ENCODE measurements around the gene MMP20.

MMP20 gene

DNA sequence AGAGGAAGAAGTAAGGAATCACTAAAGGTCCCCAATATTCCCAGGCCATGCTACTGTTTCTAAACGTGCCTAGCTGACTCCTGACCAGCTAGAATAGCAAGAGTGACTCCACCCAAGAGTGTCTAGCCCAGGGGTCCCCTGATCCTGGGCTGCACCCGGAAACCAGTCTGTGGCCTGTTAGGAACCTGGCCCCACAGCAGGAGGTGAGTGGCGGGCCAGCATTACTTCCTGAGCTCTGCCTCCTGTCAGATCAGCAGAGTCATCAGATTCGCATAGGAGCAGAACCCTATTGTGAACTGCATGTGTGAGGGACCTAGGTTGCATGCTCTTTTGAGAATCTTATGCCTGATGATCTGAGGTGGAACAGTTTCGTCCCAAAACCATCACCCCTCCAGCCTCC is 2.0 kb downstream of the MMP20 start:
- Histone ChIP-seq H3K4me3 (ENCODE audit: low read length) (no peak overlapping the region), H3K27me3 (ENCODE audit: control insufficient read depth, insufficient read depth, low read length) (no peaks in the 10 kb centered on the region), H3K27ac (ENCODE audit: low read length) (no peak overlapping the region), H3K36me3 (ENCODE audit: control insufficient read depth, insufficient read depth, low read length) (no peaks in the 10 kb centered on the region; the same call in 1 of the 2 replicates), H3K4me1 (ENCODE audit: control insufficient read depth, insufficient read depth, low read length) (no peaks in the 10 kb centered on the region), H3K9me3 (ENCODE audit: control insufficient read depth, insufficient read depth, low read length) (no peaks in the 10 kb centered on the region)
- WGBS (ENCODE audit: insufficient coverage, insufficient read length): no CpG with 5 or more reads among the region's 5 CpGs
- no peak for DNase-seq (ENCODE audit: low read depth, low spot score)

DNA sequence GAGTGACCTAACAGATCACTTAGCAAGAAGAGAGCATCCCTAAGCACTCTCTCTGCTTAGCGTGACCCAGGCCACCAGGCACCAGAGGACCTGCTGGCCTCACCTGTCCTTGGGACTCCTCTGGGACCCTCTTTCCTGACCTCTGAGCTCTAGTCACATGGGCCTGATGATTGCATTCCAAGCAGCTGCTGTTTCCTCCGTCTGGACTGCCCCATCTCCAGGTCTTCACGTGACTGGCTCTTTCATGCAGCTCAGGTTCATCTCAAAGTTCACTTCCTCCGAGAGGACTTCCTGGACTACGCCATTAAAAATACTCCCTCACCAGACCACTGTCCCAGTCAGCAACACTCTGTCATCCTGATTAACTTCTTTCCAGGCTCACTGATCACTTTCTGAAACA is 2.9 kb downstream of the MMP20 start:
- Histone ChIP-seq H3K27me3 (ENCODE audit: control insufficient read depth, insufficient read depth, low read length) (no peaks in the 10 kb centered on the region), H3K9me3 (ENCODE audit: control insufficient read depth, insufficient read depth, low read length) (no peaks in the 10 kb centered on the region), H3K4me1 (ENCODE audit: control insufficient read depth, insufficient read depth, low read length) (no peaks in the 10 kb centered on the region), H3K27ac (ENCODE audit: low read length) (no peak overlapping the region), H3K4me3 (ENCODE audit: low read length) (no peak overlapping the region), H3K36me3 (ENCODE audit: control insufficient read depth, insufficient read depth, low read length) (no peaks in the 10 kb centered on the region; the same call in 1 of the 2 replicates)
- WGBS (ENCODE audit: insufficient coverage, insufficient read length): no CpG with 5 or more reads among the region's 5 CpGs
- DNase-seq (ENCODE audit: low read depth, low spot score): no peak

DNA sequence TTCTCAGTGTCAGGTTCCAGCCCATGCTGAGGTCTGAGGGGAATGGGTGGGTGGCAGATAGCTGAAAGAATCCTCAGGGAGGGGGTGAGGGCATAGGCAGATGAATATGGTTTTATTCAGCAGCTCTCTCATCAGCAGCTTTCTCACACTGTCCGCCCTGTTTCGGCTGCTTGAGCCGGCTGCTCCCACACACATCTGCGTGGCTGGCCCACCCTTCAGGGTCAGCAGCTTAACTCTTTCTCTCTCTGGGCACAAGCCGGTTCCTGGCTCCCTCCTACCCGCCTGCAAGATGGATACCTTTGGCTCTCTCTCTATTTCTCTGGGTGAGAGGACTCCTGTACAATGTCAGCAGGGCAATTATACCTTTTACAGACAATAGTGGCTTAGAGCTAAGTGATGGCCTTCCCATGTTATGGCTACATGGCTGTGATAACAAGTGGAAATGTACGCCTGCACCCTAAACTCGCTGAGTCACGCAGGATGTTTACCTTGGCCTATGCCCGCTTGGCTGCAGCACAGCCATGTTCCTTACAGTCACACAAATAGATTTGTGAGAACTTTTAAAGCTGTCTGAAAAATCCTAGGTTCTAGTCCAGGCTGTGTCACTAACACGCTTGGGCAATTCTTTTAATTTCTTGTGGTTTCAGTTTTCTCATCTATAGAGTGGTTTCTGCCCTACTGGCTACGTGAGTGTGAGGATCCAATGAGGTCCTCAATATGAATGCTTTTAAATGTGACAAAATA is 4.1 kb downstream of the MMP20 start:
- Histone ChIP-seq H3K4me1 (ENCODE audit: control insufficient read depth, insufficient read depth, low read length) (no peaks in the 10 kb centered on the region), H3K9me3 (ENCODE audit: control insufficient read depth, insufficient read depth, low read length) (no peaks in the 10 kb centered on the region), H3K27me3 (ENCODE audit: control insufficient read depth, insufficient read depth, low read length) (no peaks in the 10 kb centered on the region), H3K36me3 (ENCODE audit: control insufficient read depth, insufficient read depth, low read length) (no peaks in the 10 kb centered on the region; the same call in 1 of the 2 replicates), H3K27ac (ENCODE audit: low read length) (no peak overlapping the region), H3K4me3 (ENCODE audit: low read length) (no peak overlapping the region)
- DNase-seq (ENCODE audit: low read depth, low spot score): no peak
- no CpG with 5 or more reads among the region's 12 CpGs for WGBS (ENCODE audit: insufficient coverage, insufficient read length)

DNA sequence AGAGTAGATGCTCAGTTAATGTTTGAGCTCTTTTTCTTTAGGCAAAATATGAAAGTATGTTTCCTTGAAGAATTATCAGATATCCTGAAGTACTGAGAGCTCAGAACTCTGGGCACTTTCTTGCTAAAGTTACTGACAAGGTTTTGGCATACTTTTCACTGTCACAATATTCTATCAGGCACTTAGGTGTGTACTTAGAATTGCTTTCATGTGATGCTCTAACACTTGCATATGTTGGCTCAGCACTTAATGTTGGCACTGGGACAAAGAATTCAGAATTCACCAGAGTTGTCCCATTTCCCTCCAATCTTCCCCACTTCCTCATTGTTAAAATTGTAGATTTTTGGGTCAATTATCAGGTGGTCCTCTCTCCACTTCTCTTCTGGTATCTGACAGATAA is 5.0 kb downstream of the MMP20 start:
- Histone ChIP-seq H3K4me3 (ENCODE audit: low read length) (no peak overlapping the region), H3K9me3 (ENCODE audit: control insufficient read depth, insufficient read depth, low read length) (no peaks in the 10 kb centered on the region), H3K27me3 (ENCODE audit: control insufficient read depth, insufficient read depth, low read length) (no peaks in the 10 kb centered on the region), H3K27ac (ENCODE audit: low read length) (no peak overlapping the region), H3K4me1 (ENCODE audit: control insufficient read depth, insufficient read depth, low read length) (peaks cover 3% of the 10 kb centered on the region; the same call in 1 of the 2 replicates), H3K36me3 (ENCODE audit: control insufficient read depth, insufficient read depth, low read length) (no peaks in the 10 kb centered on the region)
- DNase-seq (ENCODE audit: low read depth, low spot score): no peak

DNA sequence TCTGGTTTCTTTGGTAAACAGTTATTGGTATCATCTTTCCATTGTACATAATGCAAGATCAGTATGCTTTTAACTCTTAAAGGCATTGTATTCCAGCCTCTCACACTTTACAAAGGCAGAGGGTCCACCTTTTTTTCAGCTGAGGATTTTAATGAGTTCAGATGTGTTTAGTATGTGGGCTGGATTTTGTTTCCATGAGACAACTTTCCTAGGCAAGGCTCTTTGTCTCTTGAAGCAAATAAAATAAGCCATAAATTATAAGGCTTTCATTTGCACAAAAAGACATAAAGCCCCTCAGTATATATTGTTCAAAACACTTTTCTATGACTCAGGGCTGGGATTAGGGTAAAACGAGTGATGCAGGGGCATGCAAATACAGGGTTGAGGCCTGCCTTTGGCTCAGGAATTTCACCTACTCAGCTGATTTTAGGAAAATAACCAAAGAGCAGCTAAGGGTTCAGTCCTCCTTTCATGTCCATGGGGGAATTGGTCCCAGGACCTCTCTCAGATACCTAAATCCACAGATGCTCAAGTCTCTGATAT is 7.6 kb downstream of the MMP20 start:
- Histone ChIP-seq H3K9me3 (ENCODE audit: control insufficient read depth, insufficient read depth, low read length) (no peaks in the 10 kb centered on the region), H3K4me1 (ENCODE audit: control insufficient read depth, insufficient read depth, low read length) (peaks cover 3% of the 10 kb centered on the region; the same call in 1 of the 2 replicates), H3K4me3 (ENCODE audit: low read length) (no peak overlapping the region), H3K27me3 (ENCODE audit: control insufficient read depth, insufficient read depth, low read length) (no peaks in the 10 kb centered on the region), H3K36me3 (ENCODE audit: control insufficient read depth, insufficient read depth, low read length) (no peaks in the 10 kb centered on the region), H3K27ac (ENCODE audit: low read length) (no peak overlapping the region)
- DNase-seq (ENCODE audit: low read depth, low spot score): no peak
- WGBS (ENCODE audit: insufficient coverage, insufficient read length): no CpG with 5 or more reads among the region's 1 CpG

DNA sequence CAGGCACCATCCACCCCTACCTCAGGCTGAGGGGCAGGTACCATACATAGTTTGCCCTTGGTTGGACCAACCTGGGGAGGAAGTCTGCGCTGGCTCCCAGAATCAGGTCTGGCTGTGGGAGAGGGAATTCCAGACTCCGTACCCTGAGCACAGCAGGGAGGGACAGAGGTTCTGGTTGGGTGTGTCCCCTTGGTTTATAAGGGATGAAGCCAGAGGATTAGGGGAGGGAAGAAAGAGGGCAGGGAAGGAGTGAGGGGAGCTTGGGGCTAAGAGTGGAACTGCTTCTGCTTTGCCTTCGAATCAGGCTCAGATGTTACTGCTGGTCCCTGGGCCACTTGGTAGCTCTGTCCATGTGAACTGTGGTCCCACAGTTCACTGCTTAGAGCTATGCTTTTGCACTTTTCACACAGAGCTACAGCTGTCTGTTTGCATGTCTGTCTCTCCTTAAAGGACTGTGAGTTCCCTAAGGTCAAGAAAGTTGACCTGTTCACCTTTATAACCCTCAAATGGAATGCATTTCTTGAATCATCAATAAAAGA is 9.2 kb downstream of the MMP20 start:
- no peak for DNase-seq (ENCODE audit: low read depth, low spot score)
- Histone ChIP-seq H3K27me3 (ENCODE audit: control insufficient read depth, insufficient read depth, low read length) (no peaks in the 10 kb centered on the region), H3K27ac (ENCODE audit: low read length) (no peak overlapping the region), H3K4me3 (ENCODE audit: low read length) (no peak overlapping the region), H3K9me3 (ENCODE audit: control insufficient read depth, insufficient read depth, low read length) (no peaks in the 10 kb centered on the region), H3K4me1 (ENCODE audit: control insufficient read depth, insufficient read depth, low read length) (peaks cover 3% of the 10 kb centered on the region; the same call in 1 of the 2 replicates), H3K36me3 (ENCODE audit: control insufficient read depth, insufficient read depth, low read length) (no peaks in the 10 kb centered on the region)
- WGBS (ENCODE audit: insufficient coverage, insufficient read length): no CpG with 5 or more reads among the region's 3 CpGs

DNA sequence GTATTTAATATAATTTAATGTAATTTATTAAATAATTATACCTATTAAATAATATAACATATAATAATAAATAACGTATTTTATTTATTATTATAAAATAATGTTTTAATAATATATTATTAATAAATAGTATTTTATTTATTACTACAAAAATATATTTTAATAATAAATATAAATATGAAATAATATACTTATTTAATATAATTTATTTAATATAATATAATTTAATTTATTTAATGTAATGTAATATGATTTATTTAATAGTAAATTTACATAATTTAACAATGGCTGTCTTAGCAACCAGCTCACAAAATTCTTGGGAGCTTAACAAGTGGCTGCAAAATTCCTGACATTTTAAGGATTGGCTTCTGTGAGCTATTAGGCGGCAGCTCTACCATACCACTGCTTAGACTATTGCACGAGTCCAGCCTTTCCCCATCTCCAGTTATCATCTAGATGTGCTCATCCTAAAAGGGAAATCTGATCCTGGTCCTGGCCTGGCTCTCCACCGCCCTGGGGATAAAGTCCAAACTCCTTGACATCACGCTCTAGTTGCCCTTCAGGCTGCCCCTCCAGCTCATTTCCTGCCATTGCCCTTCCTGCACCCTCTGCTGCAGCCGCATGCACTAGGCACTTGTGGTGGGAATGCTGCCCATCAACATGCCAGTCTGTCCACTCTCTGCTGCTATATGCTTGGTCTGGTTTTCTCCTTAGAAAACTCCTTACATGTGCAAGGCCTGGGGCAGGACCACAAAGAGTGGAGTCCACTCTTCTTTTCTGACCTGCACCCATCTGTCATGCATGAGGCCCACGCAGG is 9.8 kb downstream of the MMP20 start:
- no CpG with 5 or more reads among the region's 7 CpGs for WGBS (ENCODE audit: insufficient coverage, insufficient read length)
- Histone ChIP-seq H3K36me3 (ENCODE audit: control insufficient read depth, insufficient read depth, low read length) (no peaks in the 10 kb centered on the region), H3K27me3 (ENCODE audit: control insufficient read depth, insufficient read depth, low read length) (no peaks in the 10 kb centered on the region), H3K4me1 (ENCODE audit: control insufficient read depth, insufficient read depth, low read length) (peaks cover 3% of the 10 kb centered on the region; the same call in 1 of the 2 replicates), H3K27ac (ENCODE audit: low read length) (no peak overlapping the region), H3K9me3 (ENCODE audit: control insufficient read depth, insufficient read depth, low read length) (no peaks in the 10 kb centered on the region), H3K4me3 (ENCODE audit: low read length) (no peak overlapping the region)
- DNase-seq (ENCODE audit: low read depth, low spot score): no peak

DNA sequence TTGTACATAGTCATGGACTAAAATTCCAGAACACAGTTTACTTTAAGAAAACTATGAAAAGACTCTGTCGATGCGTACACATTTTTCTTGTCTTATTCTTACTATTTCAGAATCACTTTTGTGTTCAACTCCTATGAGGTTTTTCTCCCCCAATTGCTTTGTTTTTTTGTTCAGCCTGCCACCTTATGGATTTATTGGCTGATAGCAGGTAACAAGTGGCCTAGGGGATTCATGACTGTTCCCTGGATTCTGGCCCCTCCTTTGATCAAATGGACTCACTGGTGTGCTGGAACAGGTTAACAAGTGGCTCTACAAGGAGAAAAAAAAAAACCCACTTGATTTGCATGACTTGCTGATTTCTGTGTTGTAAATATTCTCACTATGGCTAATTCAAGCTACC is 10.6 kb downstream of the MMP20 start:
- no peak for DNase-seq (ENCODE audit: low read depth, low spot score)

DNA sequence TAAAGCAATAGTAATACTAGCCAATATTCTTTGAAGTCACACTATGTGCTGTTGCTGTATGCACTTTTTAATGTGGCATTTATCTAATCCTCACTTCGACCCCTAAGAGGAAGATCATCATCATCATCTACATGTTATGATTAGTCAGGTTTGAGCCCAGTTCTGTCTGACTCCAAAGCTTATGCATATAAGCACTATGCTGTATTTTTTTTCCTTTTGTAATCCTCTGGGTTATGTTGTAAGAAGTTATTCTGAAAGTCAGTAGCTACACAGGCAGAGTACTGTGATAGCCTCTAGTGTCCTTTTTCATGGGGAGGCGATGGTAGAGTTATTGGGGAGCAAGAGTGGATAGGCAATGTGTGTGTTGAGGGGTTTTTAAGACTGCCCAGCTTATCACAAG is 11.1 kb downstream of the MMP20 start:
- no CpG with 5 or more reads among the region's 2 CpGs for WGBS (ENCODE audit: insufficient coverage, insufficient read length)
- H3K4me3 ChIP-seq (ENCODE audit: low read length): no peak overlapping the region
- no peak for DNase-seq (ENCODE audit: low read depth, low spot score)
- no peaks in the 10 kb centered on the region for H3K36me3 ChIP-seq (ENCODE audit: control insufficient read depth, insufficient read depth, low read length)
- H3K27ac ChIP-seq (ENCODE audit: low read length): no peak overlapping the region
- H3K9me3 ChIP-seq (ENCODE audit: control insufficient read depth, insufficient read depth, low read length): no peaks in the 10 kb centered on the region
- H3K4me1 ChIP-seq (ENCODE audit: control insufficient read depth, insufficient read depth, low read length): peaks cover 3% of the 10 kb centered on the region; the same call in 1 of the 2 replicates
- H3K27me3 ChIP-seq (ENCODE audit: control insufficient read depth, insufficient read depth, low read length): no peaks in the 10 kb centered on the region

More for the DNA sequence above, 10.6 kb downstream of the MMP20 start:
- H3K4me3 ChIP-seq (ENCODE audit: low read length): no peak overlapping the region
- no peaks in the 10 kb centered on the region for H3K9me3 ChIP-seq (ENCODE audit: control insufficient read depth, insufficient read depth, low read length)
- no peak overlapping the region for H3K27ac ChIP-seq (ENCODE audit: low read length)
- no CpG with 5 or more reads among the region's 2 CpGs for WGBS (ENCODE audit: insufficient coverage, insufficient read length)
- no peaks in the 10 kb centered on the region for H3K36me3 ChIP-seq (ENCODE audit: control insufficient read depth, insufficient read depth, low read length)
- H3K27me3 ChIP-seq (ENCODE audit: control insufficient read depth, insufficient read depth, low read length): no peaks in the 10 kb centered on the region
- peaks cover 3% of the 10 kb centered on the region; the same call in 1 of the 2 replicates for H3K4me1 ChIP-seq (ENCODE audit: control insufficient read depth, insufficient read depth, low read length)

DNA sequence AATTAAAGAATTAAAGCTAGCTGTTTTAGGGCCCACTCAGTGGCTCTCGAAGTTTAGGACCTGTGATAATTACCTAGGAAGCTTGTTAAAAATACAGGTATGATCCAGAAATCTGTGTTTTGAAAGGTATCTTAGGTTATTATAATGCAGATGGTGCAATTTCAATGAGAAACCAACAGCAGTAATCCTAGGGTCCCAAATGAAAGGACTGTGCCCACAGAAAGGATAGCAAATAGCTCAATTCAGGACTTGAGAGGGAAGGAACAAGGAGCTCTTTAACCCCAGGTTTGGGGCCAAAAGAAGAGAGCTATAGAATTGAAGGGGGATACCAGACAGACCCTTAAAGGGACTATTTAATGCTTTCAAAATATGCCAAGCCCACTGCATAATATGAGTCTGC is 11.7 kb downstream of the MMP20 start:
- Histone ChIP-seq H3K27ac (ENCODE audit: low read length) (no peak overlapping the region), H3K36me3 (ENCODE audit: control insufficient read depth, insufficient read depth, low read length) (no peaks in the 10 kb centered on the region), H3K4me1 (ENCODE audit: control insufficient read depth, insufficient read depth, low read length) (peaks cover 3% of the 10 kb centered on the region; the same call in 1 of the 2 replicates), H3K27me3 (ENCODE audit: control insufficient read depth, insufficient read depth, low read length) (no peaks in the 10 kb centered on the region), H3K9me3 (ENCODE audit: control insufficient read depth, insufficient read depth, low read length) (no peaks in the 10 kb centered on the region), H3K4me3 (ENCODE audit: low read length) (no peak overlapping the region)
- DNase-seq (ENCODE audit: low read depth, low spot score): no peak
- WGBS (ENCODE audit: insufficient coverage, insufficient read length): no CpG with 5 or more reads among the region's 1 CpG
